Measurements from ENCODE around the gene PRKG1.
"Not testable (repeated sequence)": the region's sequence is repeated elsewhere in the genome, so short reads cannot be mapped to it uniquely, and the experiment has no call there.

Gene PRKG1

DNA sequence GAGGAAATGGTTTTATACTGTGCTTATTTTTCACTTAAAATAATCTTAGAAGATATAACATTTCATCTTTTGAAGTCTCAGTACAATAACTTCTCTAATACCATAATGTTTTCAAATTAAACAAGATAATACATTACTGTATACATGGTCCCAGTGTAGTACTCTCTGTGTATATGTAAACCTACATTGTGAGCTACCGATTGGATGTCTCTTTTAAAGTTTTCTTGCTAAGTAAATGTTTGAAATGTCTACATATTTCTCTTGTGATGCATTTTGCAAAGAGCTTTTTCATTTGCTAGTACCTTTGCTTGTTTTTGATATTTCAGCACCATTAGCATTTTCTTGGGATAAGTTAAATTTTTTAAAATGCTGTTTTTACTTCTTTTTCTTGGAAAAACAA lies 94.8 kb downstream of the PRKG1 start:
- DNase-seq (ENCODE audit: low read depth in 1 of 2, low spot score in 1 of 2), result no peak

DNA sequence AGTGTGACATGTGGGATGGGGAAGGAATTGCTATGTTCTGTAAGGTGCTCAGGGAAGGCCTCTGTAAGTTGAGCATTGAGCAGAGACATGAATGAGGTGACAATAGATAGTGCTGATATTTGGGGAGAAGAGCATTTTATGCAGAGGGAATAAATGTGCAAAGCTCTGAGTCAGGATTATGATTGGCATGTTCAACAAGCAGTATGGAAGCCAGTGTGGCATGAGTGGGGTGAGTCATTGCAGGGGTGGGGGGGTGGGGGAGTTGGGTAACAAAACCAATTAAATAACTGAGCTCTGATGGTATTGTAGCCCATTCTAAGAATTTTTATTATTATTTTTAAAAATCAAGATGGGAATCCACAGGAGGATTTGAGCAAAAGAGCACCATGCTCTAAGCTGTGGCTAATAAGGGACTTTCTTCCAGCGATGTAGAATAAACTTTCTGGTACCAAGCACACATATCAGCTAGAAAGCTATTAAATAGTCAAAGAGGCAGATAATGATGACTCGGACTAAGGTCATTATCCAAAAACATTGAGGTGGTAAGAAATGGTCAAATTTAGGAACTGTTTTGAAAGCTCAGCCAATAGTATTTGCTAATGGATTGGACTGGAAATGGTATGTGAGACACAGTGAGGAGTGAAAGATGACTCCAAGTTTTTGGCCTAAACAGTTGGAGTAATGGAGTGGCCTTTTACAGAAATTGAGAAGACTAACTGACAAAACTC lies 96.4 kb downstream of the PRKG1 start:
- DNase-seq (ENCODE audit: low read depth in 1 of 2, low spot score in 1 of 2), result no peak

DNA sequence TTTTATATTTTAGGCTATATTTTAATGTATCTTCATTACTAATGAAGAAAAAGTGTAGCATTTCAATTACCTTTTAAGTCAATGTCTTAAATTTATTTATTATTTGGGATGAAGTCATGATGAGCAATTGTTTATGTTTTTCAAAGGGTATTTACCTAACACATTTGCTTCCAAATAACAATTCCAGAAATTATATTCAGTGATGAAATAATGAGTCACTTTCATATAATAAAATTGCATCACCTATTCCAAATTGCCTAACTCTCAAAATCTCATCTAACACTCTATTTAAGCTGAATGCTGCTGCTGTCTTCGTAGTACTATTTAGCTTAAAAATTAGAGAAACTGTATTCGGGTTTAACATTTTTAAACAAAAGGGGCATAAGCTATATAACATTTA lies 97.7 kb downstream of the PRKG1 start:
- DNase-seq (ENCODE audit: low read depth in 1 of 2, low spot score in 1 of 2), result no peak

DNA sequence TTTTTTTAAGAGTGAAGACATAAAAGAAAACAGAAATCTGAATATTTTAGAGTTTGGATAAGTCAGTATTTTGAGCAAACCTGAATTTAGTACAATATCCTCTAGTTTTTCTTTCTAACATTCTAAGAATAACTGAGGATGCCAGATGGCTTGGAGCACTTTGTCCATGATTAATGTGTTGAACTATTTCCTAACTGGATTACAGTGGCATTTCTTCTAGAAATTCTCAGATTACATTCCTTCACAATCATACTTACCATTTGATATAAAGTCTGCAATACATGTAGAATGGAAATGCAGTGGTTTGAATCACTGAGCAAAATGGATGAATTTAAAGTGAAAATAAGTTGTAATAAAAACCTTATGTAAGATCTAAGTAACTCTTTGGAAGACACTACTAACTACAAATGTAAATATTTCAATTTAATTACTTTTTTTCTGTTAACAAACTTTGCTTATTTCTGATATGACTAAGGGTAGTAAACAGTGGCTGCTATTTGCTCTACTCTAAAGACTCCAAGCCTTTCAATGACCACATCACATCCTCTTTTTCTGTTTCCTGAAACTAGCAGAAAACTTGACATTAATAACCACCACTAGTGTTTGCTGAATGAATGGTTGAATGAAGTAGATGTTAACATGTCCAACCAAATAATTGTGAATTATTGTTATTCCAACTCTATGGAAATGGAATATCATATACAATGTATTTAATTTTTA lies 102.8 kb downstream of the PRKG1 start:
- DNase-seq (ENCODE audit: low read depth in 1 of 2, low spot score in 1 of 2), result no peak

DNA sequence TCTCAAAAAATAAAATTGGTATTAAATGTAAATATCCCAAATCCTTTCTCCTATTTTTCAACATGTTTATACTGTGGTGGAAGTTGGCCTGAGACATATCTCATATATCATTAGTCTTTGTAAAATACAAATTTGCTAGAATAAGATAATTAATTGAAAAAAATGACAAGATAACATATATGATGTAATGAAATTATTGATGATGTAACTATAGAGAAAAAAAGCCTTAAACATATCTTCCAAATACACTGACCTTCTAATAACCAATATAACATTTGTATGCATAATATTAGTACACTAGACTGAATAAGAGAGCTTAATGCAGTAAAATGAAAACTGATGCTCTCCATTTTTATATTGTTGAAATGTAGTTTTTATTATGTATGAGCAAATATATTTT lies 104.3 kb downstream of the PRKG1 start:
- no peak for DNase-seq (ENCODE audit: low read depth in 1 of 2, low spot score in 1 of 2)

DNA sequence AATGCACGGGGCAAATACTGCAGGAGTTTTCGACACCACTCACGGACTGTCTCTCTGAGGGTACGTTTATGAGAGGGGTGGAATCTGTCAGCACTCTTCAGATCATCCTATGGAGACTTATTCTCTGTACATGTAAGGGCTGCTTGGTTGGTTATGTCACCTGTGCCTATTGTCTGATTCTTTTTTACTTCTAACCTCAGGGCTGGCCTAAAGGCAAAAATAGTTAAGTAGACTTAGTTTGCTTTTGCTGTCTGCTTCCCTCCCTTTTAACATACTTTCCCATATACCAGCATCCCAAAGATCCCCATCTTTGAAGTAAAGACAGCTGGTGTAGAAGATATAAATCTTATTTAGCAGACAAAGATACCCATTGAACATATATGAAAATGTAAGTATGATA lies 105.9 kb downstream of the PRKG1 start:
- no peak for DNase-seq (ENCODE audit: low read depth in 1 of 2, low spot score in 1 of 2)

DNA sequence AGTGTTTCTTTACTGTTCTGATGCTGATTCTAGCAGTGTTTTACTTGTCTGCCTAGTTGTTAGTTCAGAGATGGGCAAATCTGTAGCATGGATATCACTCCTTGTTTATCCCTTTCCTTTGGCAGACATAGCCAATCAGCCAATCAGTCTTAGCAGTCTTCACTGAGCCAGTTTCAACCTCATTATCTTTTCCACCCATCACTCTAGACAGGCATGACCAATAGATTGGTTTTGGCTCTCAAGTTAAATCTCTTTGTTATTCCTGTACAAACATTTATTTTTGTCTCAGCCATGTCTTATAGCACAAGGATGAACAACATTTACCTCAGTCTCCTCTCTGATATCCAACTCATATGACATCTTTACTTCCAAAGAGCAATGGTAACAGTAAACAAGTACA lies 109.5 kb downstream of the PRKG1 start:
- no peak for DNase-seq (ENCODE audit: low read depth in 1 of 2, low spot score in 1 of 2)

DNA sequence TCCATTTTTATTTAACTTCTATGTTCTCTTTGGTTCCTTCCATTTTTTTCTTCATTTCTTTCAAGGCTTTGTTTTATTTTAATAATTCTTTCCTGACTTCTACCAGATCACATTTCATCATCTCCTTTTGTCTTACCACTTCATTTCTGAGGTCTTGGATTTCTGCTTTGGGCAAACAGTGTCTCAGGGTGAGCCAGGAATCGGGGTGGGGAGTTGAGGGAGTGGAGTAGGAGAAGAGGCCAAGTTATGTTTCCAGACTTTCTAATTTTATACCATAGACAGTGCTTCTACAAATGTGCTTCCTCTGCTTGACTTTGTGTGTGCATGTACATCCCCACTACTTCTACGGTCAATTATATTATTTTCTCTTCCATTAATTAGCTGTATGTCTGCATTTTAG lies 112.1 kb downstream of the PRKG1 start:
- no peak for DNase-seq (ENCODE audit: low read depth in 1 of 2, low spot score in 1 of 2)

DNA sequence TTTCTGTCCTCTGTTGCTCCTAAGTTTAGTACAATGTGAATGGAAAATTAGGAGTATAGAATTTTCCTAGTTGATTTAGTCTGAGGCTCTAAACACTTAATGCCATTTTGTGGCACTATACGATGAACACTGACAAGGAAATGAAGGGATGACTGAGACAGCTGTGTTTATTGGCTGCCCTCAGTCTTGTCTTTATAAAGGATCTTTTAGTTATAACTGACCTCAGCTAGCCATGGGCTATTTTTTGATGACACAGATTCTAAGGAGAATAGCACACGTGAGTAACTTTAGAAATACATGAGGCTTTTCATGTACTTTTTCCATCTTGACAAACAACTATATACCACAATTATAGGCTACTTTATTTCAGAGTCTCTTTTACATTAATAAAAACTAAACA lies 113.7 kb downstream of the PRKG1 start:
- no peak for DNase-seq (ENCODE audit: low read depth in 1 of 2, low spot score in 1 of 2)

DNA sequence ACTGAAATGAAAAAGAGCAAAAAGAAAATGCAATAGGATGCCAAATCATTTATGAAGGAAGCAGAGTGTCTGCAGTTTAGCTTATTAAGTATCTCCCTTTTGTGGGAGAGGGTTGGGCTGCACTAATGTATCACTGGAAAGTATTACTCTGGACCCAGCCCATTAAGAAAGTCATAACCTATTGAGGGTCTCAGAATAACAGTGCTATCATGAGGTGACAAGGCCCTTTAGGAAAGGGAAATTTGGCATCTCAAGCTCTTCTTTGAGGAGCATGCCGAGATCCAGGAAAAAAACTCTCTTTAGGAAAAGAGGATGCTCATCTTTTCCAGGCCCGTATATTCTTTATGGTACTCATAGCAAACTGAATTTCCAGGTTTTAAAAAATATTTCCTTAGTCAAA lies 114.6 kb downstream of the PRKG1 start:
- no peak for DNase-seq (ENCODE audit: low read depth in 1 of 2, low spot score in 1 of 2)

DNA sequence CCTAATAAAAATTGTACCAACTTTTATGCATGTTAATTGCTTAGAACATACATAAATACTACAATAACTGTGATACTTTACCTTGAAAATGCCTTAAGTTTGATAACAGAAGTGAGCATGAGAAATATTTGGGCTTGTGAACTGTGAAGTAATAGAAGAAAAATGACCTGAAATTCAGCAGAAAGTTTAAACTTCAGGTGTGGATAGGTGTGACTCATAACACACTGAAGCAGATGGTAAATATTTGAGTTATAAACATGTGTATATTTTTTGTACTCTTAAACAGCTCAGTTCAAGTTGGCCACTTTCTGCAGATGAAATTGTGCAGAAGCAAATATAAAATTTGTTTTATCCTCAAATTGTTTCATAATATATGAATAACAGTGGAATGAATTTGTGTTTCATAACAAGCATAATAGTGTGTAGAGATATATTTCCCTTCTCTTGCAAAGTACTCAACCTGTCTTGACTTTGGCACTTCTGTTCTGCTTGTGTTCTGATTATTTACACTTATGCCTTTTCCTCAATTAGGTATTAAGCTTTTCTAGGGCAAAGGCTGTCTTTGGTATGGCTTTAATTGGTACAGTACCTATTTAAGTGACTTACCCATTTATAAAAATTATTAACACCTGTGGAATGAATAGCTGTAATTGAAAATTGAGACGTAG lies 122.4 kb downstream of the PRKG1 start:
- DNase-seq (ENCODE audit: low read depth in 1 of 2, low spot score in 1 of 2), result no peak

DNA sequence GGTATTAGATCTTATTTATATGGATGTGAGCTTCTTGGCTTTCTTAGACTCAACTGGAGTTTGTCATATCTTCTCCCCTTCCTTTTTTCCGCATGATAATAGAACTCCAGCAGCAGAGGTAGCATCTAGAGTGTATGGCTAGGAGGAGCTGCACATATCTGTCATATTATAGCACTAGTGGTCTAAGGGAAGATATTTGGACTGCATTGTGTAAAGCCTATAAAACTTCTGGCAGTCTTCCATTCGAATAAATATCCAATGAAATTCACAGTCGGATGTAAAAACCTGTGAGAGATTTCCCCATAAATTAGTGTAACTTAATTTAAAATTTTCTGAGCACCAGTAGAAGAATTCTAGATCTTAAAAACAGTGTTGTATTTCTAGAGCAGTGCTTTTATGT lies 123.9 kb downstream of the PRKG1 start:
- DNase-seq (ENCODE audit: low read depth in 1 of 2, low spot score in 1 of 2), result no peak

DNA sequence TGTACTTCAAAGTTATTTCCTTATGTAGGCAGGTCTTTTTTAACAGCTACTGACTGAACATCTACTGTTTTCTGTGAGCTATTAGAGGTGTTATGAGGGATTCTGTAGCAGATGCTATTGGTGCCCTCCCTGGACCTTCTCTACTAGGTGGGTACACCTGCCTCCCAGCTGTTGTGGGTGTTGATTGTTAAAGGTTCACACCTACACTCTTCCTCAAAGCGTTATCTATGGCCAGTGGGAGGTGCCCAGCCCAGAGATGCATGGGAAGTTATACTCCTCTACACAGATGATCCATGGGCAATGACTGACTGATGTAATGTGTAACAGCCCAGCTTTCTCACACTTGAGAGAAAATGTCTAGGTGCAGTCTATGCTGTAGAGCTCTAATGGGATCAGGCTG lies 127.7 kb downstream of the PRKG1 start:
- DNase-seq (ENCODE audit: low read depth in 1 of 2, low spot score in 1 of 2), result no peak

DNA sequence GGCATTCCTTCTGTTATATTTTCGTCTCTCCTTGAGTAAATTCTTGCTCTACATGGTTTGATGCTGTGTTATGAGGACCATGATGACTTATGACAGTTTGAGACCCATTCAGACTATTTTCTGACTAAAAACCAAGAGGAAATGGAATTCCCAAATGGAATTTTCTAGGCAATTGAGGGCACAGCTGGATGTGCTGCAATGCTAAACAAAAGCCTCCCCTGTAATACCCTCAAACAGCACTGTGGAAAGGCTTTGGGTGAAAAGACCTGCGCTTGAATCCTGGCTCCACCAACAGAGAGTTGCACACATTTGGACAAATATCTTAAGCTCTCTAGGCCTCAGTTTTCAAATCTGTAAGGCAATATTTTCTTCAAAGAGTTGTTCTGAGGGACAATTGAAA lies 129.1 kb downstream of the PRKG1 start:
- no peak for DNase-seq (ENCODE audit: low read depth in 1 of 2, low spot score in 1 of 2)

DNA sequence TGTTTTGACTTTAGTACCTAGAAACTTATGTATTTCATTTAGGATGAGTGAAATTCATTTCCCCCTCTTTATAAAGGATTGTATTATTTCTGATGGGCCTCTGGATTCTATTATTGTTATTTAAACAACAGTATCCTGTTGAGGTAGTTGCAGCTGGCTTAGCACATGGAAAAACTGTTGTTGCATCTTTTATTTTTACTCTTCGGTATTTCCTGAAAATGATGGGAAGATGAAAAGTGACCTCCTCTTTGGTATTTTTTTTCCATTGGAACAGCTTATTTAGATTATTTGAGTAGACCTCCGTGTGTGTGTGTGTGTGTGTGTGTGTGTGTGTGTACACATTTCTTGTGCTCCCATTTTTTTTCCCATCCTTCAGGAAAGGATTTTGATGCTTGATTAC lies 129.8 kb downstream of the PRKG1 start:
- DNase-seq (ENCODE audit: low read depth in 1 of 2, low spot score in 1 of 2), result no peak

DNA sequence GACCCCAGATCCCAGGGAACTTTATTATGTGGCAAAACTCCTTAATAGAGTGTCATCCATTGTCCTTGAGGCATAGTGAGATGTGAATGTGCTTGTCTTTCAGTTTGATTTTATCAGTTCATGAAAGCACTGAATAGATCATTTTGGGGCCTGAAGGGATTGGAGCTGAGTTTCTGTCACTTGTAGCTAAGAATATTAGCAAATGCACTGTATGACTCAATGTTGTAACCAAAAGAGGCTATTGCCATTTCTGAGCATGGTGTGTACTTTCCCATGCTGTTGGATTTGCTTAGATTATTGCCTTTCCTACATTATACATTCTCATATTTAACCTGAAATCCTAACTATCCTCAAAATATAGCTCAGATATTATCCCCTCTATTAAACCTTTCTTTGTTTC lies 130.4 kb downstream of the PRKG1 start:
- DNase-seq (ENCODE audit: low read depth in 1 of 2, low spot score in 1 of 2), result no peak

DNA sequence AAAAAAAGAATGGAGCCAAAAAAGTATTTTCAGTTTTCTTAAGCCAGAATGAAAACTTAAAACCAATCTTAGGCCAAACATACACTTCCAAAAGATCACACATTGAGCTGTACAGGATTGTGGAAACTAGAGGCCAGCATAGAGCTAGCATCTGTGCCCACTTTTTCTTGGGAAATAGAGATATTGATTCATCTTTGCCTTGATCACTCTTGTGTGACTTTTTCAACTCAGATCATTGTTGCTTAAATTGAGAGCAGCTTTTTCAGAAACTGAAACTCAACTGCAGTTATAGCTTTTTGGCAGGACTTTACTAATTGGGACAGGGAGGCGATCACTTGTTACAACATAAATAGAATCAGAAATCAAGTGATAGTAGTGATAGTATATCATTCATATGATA lies 132.2 kb downstream of the PRKG1 start:
- no peak for DNase-seq (ENCODE audit: low read depth in 1 of 2, low spot score in 1 of 2)

DNA sequence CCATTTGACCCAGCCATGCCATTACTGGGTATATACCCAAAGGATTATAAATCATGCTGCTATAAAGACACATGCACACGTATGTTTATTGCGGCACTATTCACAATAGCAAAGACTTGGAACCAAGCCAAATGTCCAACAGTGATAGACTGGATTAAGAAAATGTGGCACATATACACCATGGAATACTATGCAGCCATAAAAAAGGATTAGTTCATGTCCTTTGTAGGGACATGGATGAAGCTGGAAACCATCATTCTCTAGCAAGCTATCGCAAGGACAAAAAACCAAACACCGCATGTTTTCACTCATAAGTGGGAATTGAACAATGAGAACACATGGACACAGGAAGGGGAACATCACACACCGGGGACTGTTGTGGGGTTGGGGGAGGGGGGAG lies 138.7 kb downstream of the PRKG1 start:
- not testable (repeated sequence) for DNase-seq (ENCODE audit: low read depth in 1 of 2, low spot score in 1 of 2)

DNA sequence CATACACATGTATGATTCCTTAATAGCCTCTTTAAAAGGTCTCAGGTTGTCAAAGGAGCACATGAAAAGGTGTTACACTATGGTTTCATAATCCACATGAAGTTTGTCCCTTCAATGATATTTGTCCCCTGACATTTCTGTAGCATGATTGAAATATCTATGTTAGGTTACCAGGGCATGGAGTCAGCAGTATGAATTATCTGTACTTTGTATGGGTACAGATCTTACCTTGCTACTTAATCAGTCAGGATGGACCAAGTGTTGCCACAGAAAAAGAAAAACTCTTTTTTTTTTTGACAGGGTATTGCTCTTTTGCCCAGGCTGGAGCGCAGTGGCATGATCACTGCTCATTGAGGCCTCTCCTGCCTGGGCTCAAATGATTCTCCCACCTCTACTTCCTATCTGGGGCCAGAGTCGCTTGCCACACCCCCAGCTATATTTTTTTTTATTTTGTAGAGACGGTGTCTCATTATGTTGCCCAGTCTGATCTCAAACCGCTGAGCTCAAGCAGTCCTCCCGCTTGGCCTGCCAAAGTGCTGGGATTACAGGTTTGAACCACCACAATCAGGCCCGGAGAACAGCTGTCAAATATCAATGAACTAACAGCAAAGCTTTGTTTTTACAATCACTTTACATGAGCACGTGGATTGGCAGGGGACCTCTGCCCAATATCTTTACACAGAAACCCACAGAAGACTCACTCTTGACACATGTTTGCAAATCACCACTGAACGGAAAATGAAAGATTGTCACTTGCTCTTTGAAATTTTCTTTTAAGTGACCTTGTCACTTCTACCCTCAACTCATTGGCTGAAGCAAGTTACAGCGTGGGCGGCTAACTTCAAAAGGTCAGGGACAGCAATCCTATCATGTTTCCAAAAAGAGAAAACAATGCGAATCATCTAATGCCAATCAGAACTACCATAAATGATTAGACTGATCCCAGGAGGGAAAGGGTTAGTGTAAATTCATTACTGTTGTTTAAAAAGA lies 140.2 kb downstream of the PRKG1 start:
- DNase-seq (ENCODE audit: low read depth in 1 of 2, low spot score in 1 of 2), result no peak

DNA sequence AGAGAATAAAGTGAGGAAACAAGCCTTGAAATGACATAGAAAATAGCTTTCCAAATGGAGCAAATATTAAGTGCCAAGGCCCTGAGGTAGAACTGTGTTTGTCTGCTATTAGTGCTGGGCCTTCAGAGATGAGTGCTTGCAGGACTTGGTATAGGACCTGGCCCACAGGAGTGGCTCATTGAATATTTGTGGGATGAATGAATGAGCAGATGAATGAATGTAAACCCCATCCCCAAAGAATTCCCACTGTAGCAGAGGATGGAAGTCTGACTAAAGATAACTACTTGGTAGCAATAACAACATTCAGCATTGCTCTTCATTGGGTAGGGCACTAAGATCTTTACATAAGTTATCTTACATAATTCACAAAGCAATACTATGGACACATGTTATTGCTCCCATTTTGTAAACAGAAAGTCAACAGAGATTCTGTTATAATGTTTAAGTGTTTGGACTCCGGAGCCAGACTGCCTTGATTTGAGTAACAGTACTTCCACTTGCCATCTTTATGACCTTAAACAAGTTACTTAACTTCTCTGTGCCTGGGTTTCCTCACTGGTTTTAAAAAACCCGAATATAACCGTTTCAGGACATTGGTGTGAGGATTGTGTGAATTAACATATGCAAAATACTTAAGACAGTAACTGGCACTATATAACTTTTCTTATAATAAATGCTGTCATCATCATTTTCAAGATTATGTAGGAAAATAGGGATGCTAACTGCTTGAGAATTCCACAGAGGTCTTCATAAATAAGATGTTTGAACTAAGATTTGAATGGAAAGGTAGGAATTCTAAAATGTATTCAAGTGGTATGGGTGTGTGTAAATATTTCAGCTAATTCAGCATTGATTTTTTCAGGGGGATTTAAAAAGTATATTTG lies 141.9 kb downstream of the PRKG1 start:
- DNase-seq (ENCODE audit: low read depth in 1 of 2, low spot score in 1 of 2), result no peak

Data from activated CD4-positive, alpha-beta T cell treated with anti-CD3 and anti-CD28 coated beads, Interleukin-2, amount 50 U/mL, for 24 hours (primary cell).